A204.1 (cell line): ENCODE results near the gene CACNG7.

ENCODE experiments used
- FAIRE-seq: peaks from 2 replicates; lab custom pipeline; 2012; peaks lifted over from hg19 to GRCh38; lab: Jason Lieb, UNC

The CACNG7 gene

DNA sequence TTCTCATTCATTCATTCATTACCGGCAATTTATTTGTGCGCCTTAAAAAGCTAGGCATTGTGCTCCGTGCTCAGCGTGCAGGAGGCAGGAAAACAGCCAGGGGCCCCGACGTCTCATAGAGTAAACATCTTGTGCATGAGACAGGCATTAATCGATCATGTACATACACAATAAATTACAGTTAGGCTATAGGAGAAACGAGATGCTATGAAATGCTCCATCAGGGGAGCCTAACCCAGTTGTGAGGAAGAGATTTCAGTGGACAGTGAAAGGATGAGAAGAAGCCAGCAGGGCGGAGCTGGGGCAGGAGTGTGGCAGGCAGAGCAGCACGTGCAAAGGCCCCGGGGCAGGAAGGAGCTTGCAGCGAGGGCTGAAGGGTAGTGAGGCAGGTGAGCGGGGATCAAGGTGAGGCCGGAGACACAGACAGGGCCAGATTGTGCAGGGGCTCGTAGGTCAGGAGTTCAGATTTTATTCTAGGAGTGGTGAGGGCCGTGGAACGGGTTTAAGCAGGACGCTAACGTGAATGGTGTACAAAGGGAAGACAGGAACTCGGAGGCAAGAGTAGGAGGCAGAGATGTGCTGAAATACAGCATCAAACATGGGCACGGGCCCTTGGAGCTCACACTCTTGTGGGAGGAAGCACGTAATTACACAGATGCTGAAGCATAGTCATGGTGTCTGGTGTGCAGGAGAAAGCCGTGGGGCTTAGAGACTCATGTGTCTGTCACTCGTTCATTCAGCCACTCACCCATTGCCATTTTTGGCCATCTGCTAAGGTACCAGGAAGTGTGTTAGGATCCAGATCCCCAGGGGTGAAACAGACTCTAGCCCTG is 74.6 kb downstream of the CACNG7 start:
- FAIRE-seq, result no peak

DNA sequence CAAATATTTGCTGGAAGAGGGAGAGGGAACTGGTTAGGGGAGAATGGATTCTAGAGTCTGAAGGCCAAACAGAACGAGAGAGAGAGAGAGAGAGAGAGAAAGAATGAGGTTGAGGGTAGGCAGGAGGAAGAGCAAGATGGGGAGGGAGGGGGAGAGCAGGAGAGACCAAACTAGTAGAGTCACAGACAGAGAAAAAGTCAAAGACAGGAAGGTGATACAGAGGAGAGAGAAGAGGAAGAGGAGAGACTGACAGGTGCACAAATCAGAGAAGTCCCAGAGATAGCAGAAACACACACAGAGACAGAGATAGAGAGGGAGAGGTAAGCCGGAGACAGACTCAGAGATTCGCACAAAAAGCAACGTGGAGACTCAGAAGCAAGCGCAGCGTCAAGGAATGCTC is 76.8 kb downstream of the CACNG7 start:
- no peak for FAIRE-seq

DNA sequence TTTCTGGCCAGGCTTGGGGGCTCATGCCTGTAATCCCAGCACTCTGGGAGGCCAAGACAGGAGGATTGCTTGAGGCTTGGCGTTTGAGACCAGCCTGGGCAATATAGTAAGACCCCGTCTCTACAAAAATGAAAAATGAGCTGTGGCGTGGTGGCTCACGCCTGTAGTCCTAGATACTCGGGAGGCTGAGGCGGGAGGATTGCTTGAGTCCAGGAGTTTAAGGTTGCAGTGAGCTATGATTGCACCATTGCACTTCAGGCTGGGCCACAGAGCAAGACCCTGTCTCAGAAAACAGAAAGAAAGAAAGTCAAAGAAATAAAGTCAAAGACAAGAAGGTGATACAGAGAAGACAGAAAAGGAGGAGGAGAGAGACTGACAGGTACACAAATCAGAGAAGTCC is 79.9 kb downstream of the CACNG7 start:
- no peak for FAIRE-seq

GRCh38 chr19:53989600-53990533 is 80.8 kb downstream of the CACNG7 start:
- no peak for FAIRE-seq

DNA sequence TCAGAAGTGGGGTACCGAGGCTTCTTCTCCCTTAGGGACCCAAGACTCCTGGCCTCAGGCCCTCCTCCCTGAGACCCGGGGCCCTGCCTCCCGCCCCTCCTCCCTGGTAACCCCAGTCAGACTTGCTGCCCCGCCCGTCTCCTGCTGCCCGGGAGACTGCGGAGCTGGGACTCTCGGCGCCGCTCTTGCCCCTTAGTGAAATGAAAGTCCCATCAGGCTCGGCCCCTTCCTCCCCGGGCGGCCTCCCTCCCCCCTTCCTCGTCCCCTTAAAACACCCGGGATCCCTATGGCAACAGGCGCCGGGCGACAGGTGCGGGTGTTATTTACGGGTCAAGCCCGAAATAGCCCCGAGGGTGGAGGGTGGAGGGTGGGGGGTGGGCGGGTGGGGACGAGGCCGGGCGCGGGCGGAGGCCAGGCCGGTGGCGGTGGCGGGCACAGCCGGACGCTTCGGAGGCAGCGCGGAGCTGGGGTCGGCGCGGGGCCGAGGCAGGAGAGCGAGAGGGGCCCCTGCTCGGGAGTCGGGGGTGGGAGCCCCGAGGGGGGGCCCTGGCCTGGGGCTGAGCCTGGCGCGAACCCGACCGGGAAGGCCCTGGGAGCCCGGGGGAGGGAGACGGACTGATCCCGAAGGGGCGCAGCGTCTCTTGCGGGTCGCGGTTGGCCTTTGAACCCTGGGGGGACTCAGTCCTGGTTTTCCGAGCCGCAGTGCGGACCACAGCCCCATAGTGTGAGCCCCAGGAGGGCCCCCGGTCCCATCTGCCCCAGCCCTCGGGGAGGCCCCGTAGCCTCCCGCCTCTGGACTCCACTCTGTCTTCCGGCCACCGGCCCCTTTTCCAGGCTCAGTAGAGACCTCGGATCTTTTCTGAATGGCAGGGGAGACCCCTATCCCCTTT is 82.4 kb downstream of the CACNG7 start, which contains the start of gene CACNG6:
Gene CACNG6, plus strand, starts transcription at position 414 of the 890 bp plus-strand sequence. CDS start 1,241 bp downstream, outside the sequence.
- no peak for FAIRE-seq

DNA sequence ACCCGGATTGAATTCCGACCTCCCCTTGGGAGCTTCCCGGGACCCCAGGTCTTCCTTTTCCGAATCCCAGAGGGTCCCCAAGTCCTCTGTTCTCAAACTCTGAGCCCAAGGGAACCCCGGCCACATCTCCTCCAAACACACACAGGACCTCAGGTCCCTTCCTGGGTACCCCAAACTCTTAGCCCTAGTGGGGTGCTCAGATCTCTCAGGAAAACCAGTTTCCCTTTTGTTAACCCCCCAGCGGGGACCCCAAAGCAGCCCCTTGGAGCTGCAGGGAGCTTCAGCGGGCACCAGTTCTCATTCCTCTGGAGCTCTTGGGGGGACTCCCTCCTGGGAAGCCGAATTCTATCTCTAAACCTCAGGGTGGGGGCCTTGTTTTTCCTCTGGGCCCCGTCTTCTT is 83.1 kb downstream of the CACNG7 start:
- no peak for FAIRE-seq

- FAIRE-seq, result no peak
These were observed 83.7 kb downstream of the CACNG7 start for GRCh38 chr19:53992815-53993214.

- FAIRE-seq, result no peak
These were observed 84.4 kb downstream of the CACNG7 start for GRCh38 chr19:53993448-53993847.
